Choroid plexus epithelial cell (primary cell): ENCODE data around the gene IL6R.

Experiments used
- DNase-seq: peaks from one replicate; pipeline ENCODE4 v3.0.0-alpha.2; 2010; ENCODE audit warnings: low read depth
- H3K4me3 ChIP-seq: 2 replicates; pipeline ENCODE4 v1.5.1; 2011; ENCODE audit warnings: low read depth, mild to moderate bottlenecking, control low read depth, low read length, moderate library complexity
- CTCF ChIP-seq: conservative IDR thresholded peaks from 2 replicates; pipeline ENCODE4 v1.5.1; 2011; ENCODE audit warnings: low read depth, mild to moderate bottlenecking, control low read depth, inconsistent platforms, low read length, moderate library complexity

Gene IL6R

GRCh38 chr1:154435599-154436200, 30.6 kb downstream of the IL6R start:
- H3K4me3 ChIP-seq: no peak overlapping the region
- TF ChIP-seq CTCF: no peak
- DNase-seq: no peak

- no peak overlapping the region for H3K4me3 ChIP-seq
- DNase-seq: no peak
- no peak for TF ChIP-seq CTCF
These were observed 31.3 kb downstream of the IL6R start for GRCh38 chr1:154436433-154436832.

GRCh38 chr1:154440036-154440804, 35.1 kb downstream of the IL6R start:
- DNase-seq: no peak
- no peak for TF ChIP-seq CTCF
- H3K4me3 ChIP-seq: no peak overlapping the region

- no peak for DNase-seq
- H3K4me3 ChIP-seq: no peak overlapping the region
- TF ChIP-seq CTCF: no peak
These were observed 36.2 kb downstream of the IL6R start for GRCh38 chr1:154441241-154441888.

- H3K4me3 ChIP-seq: no peak overlapping the region
- DNase-seq: no peak
These were observed 37.0 kb downstream of the IL6R start for GRCh38 chr1:154442006-154442740.

More at GRCh38 chr1:154442006-154442740, 37.0 kb downstream of the IL6R start:
- TF ChIP-seq CTCF: peak; percentile 47
